HG03045 (cell line): ENCODE measurements around the gene DHCR24.
A peak's percentile ranks its signal among the peaks of the same experiment; 100 is the strongest.

Source experiments
- ATAC-seq: cut with Tn5 transposase; IDR thresholded peaks from one replicate; pipeline ENCODE4 v1.9.1; 2021; ENCODE audit warnings: mild to moderate bottlenecking, moderate library complexity; ENCODE audit not compliant: unreplicated experiment

The DHCR24 gene

GRCh38 chr1:54804471-54805132, 82.4 kb downstream of the DHCR24 start:
- no peak for ATAC-seq

- ATAC-seq: no peak
Measured at GRCh38 chr1:54803761-54804470, 83.1 kb downstream of the DHCR24 start.

GRCh38 chr1:54800899-54801759, 85.9 kb downstream of the DHCR24 start, which contains the start of gene TTC22:
TTC22 (minus strand) TSS chr1:54801323; CDS start chr1:54801163, 160 bp downstream.
- ATAC-seq: peak; percentile 71

GRCh38 chr1:54800041-54800898, 86.7 kb downstream of the DHCR24 start:
- ATAC-seq: no peak
